GM15510 (cell line): ENCODE data around the gene RAB1B.

Experiments
- POLR2A ChIP-seq: IDR thresholded peaks from 3 replicates; pipeline ENCODE4 v1.6.1; 2011; ENCODE audit warnings: borderline replicate concordance; ENCODE audit not compliant: insufficient read length; ENCODE audit errors: extremely low read depth

Gene RAB1B

DNA sequence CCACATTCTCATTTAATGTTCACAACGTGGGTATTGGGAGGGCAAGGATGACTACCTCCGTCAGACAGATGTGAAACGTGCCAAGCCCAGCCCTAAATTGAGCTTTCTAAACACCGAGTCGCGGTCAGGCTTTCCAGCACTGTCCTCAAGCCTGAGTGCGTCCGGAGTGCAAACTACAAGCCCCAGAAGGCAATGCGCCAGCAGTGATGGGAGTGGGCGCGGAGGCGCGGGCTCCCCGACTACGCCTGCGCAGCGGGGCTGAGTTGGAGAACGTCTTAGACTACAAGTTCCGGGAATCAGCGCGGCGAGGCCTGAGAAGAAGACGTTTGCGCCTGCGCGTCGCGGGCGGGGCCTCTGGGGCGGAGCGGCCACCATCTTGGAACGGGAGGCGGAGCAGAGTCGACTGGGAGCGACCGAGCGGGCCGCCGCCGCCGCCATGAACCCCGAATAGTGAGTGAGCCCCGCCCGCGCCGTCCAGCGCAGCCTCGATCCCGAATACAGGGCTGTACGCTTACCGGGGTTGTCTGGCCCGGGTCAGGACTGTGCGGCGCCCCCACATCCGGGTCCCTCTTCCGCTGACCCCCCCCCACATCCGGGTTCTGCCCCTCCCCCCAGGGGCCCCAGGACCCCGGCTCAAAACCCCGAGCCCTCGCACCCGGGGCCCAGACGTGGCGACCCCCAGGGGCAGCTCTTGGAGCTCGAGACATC lies at the start of gene RAB1B:
TSS of gene RAB1B (plus strand) at position 396 of the 708 bp plus-strand sequence. CDS start at position 437, 41 bp downstream.
- TF ChIP-seq POLR2A: peak; percentile 71

DNA sequence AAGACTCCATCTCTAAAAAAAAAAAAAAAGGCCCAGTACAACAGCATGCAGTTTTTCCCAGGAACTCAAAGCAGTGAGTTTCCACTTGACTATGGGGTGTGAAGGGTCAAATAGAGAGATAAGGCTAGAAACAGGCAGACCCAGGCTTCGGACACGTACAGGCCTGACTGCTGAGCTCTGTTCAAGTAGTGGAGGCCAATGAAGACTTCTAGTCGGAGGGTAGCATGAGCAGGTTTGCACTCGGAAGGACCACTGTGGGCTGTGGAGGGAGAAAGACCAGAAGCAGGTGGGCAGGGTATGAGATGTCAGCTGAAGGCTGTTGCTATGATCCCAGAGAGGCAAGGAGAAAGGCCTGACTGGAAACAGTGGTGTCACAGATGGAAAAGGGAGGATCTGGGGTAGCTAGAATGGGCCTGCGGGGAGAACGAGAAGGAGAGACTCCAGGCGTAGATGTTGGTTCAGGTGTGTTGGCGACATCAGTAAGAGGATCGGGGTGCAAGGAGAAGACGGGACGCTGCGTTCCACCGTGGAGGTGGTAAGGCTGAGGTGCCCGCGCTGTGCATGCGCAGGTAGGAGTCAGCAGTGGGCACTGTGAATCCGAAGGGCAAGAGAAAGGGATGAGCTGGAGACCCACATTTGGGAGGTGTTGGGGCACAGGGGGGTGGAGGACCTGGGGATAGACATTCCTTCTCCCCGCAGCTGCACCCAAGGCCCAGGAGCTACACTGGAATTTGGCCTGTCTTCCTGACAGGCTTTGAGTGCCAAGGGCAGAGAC lies 49.4 kb upstream of the RAB1B start:
- TF ChIP-seq POLR2A: no peak

DNA sequence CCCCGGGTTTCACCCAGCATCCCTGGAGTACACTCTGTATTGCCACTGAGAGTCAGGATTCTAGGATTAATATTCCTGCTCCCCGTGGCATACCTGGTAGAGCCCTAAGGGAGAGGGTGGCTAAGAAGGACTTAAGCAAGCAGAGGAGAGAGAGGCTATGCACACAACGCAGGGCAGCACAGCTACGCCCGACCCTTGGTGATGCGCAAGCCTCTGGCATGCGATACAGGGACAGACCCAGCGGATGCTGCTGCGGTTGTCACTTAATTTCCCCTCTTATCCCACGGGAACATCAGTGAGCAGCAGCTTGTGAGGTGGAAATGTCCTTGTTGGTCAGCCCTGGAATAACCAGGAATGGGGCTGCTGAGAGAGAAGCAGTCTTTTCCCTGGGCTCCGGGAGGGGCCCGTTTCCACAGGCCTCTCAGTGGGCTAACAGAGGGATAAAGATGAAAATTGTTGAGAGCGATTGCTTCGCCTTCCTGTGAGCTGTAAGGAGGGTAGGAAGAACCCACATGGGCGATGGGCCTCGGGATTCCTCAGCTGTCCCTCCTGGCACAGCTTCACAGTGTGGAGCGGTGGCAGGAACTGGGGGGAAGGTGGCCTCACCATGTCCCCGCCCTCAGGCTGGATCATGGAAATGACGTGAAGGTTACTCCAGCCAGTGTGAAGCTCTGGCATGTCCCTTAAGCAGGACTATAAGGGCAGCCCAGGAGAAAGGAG lies 48.4 kb upstream of the RAB1B start:
- TF ChIP-seq POLR2A: no peak

DNA sequence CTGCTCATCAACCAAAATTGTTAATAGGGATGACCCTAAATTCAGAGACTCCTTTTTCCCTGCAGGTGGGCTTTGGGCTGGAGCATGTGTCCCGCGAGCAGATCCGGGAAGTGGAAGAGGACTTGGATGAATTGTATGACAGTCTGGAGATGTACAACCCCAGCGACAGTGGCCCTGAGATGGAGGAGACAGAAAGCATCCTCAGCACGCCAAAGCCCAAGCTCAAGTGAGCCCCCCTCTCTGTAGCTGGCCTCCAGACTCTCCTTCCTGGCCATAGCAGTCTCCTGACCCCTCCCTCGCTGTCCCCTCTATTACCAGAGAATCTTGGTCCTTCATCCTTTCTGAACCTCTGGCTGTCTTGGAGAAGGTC lies 47.9 kb upstream of the RAB1B start:
- TF ChIP-seq POLR2A: no peak

DNA sequence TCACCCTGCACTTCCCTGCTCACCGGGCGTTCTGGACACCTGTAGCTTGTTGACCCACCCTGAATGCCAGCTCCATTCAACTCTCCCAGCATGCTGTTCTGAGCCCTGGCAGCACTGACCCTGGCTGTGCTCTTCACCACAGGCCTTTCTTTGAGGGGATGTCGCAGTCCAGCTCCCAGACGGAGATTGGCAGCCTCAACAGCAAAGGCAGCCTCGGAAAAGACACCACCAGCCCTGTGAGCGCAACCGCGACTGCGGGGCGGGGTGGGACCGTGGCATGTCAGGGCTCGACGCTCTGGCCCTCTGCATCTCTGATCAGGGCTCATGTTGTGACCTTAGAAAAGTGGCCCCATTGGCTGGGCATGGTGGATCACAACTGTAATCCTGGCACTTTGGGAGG lies 47.4 kb upstream of the RAB1B start:
- TF ChIP-seq POLR2A: no peak

DNA sequence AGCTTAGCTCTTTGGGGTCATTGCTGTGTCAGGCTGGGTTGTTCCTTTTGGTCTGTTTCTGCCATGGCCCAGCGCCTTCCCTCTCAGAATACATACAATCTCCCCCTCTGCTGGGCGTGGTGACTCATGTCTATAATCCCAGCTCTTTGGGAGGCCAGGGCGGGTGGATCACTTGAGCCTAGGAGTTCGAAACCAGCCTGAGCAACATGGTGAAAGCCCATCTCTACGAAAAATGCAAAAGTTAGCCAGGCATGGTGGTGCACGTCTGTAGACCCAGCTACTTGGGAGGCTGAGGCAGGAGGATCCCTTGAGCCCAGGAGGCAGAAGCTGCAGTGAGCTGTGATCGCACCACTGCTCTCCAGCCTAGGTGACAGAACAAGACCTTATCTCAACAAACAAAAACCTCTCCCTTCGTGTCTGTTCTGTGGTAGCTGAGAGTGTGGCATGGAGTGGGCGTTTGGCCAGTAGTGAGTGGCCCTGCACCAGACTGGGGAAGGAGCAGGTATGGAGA lies 46.7 kb upstream of the RAB1B start:
- no peak for TF ChIP-seq POLR2A

DNA sequence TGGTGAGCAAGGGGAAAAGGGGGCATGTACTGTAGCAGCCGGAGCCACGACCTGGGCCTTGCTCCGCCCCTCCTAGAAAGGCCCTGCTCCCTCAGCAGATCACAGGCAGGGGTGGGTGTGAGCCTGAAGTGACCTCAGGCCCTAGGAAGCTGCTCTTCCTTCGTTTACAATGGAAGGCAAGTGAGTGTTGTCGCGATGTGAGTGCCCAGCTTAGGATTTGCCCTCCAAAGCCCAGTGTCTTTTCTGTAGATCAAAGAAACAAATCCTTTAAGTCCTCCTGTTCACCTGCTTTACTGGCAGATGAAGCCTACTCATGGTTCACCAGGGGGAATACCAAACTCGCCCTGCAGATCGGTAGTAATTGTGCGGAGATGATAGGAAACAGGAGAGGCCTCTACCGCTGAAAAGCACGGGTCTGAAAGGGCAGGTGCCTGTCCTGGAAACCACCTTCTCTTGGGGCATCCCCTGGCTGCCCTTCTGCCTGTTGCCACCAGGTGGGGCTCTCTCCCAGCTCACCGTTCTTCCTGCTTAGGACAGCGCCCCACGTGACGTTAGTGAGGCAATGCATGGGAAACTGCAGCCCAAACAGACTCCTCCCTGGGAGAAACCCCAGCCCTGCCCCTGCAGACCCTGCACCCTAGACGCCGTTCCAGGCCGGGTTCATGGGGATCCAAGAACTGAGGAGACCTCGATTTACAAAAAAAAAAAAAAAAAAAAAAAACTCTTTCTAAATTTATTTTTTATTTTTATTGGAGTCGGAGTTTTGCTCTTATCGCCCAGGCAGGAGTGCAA lies 45.9 kb upstream of the RAB1B start:
- TF ChIP-seq POLR2A: no peak

DNA sequence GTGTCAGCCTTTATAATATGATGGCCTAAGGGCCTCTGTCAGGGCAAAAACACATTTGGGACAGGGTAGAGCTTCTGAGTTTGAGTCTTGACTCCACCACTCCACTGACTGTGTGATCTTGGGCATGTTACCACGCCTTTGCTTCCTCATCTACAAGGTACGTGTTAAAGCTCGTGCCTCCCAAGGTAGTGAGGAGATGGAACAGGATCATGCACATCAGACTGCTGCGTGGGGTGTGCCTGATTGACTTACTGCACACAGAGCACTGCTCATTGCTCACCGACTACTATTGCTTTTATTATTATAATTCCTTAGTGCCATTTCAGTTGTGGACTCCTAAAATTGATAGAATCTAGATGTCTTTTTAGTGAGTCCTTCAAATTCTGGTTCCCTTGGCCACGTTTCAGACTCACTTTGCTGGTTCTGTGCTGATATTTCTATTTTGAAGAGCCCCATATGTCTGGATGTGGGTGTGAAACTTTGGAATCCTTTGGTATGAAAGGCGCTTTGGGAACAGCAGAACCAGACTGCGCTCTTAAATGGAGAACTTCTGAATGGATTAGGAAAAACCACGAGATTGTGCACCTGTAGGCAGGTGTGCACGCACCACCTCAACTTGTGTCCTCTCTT lies 44.1 kb upstream of the RAB1B start:
- TF ChIP-seq POLR2A: no peak

DNA sequence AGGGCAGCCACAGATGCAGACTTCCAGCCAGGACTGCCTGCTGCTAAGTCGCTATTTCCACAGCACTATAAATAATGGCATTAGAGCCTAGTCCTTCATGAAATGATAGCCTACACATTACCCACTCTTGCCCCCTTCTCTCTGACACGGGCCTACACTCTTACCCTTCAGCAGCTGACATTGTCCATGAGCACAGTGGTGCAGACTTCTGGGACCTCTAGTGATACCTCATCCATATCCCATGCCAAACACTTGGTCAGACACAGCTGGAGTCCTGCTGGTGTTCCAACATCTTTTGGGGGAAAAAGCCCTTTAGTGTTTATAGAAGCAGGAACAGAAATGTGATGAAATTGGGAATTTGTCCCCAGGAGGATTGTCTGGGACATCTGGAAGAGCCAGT lies 43.4 kb upstream of the RAB1B start:
- TF ChIP-seq POLR2A: no peak

DNA sequence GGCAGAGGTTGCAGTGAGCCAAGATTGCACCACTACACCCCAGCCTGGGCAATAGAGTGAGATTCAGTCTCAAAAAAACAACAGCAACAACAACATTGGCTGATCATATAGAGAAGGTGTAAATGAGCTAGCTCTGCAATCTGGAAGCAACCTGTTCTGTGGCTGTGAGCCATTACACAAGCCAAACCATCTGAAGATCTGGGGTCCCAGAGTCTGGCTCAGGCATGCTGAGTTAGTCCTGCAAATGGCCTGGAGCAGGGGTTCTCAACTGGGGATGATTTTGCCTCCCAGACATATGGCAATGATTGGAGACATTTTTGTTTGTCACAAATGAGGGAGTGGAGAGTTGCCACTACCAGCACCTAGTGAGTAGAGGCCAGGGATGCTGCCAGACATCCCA lies 42.3 kb upstream of the RAB1B start:
- no peak for TF ChIP-seq POLR2A

DNA sequence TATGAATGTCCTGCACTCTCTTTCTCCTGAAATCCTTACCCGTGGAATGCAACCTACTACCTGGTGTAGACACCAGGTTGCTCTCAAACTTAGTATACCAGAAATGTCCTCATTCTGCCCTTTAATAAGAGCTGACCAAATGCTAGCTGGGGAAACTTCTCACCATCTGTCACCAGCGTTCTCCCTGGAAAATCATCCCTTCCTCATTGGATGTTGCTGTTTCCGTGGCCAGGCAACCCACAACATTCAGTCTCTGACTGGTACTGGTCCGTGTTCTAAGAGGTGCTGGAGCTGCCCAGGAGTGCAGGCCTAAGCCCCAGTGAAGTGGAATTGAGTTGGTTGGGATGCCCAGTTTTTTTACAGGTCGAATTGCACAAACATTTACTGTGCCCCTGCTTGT lies 40.7 kb upstream of the RAB1B start:
- no peak for TF ChIP-seq POLR2A

DNA sequence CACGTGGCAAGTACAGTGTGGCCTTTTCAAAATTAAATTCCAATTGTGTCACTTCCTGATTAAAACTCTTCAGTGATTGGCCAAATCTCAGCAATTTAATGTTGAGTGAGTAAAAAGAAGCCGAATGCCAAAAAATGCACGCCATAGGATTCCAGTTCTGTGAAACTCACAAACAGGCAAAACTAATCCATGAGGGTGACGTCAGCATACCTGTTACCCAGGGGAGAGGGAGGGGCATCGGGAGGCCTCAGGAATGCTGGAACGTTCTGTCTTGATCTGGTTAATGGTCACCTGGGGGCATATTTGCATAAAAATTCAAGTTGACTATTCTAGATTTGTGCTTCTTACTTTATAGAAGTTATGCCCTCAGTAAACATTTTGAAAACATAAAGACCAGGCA lies 39.9 kb upstream of the RAB1B start:
- TF ChIP-seq POLR2A: no peak

DNA sequence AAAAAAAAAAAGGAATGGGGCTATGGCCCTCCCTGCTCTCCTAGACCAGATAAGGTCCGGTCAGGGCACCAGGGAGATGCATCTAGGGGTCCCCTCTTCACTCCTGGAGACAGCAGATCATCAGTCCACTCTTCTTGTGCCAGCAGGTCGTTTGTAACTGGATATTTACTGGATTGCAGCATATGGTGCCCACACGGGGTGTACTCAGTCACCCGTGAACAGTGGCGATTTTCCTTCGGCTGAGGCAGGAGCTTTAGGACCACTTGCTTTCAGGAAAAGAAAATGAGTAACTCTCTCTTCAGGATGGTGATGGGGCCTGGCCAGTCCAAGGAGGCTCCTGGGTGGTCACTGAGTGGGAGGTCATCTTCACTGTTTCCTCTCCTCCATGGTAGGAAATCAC lies 38.3 kb upstream of the RAB1B start:
- no peak for TF ChIP-seq POLR2A

DNA sequence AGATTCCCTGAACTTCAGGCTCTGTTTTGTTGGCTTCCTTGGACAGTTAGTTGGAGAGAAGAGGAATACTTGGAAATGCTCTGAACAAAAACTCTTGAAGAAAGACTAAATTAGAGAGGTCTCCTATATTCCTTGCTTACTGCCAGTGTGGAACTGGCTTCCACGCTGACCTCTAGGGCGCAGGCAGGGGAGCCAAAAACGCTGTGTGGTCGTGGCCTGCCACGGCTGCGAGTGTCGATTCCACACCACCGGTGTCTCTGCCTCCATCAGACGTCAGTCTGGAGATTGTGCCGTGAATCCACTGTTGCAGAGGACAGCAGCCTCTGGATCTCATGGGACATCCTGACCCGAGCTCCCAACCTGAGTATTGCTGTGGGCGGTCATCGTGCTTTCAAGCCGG lies 37.5 kb upstream of the RAB1B start:
- no peak for TF ChIP-seq POLR2A
